ENCODE measurements around the gene ROBO3. TPM values are rescaled to one million over a fixed set of nuclear protein-coding genes. Genes with fewer than 3 reads are reported as not detected.
A peak's percentile ranks its signal among the peaks of the same experiment; 100 is the strongest.

ROBO3 gene
- total RNA-seq, 1 donor from 2014 or later, result 5.9 TPM

GRCh38 chr11:124865902-124866851, 945 bp downstream of the ROBO3 start:
- peaks cover 6% of the 10 kb centered on the region for H3K4me1 Mint-ChIP-seq (ENCODE audit: low read depth, unreplicated experiment)
- H3K27ac Mint-ChIP-seq (ENCODE audit: unreplicated experiment), result no peak overlapping the region
- peak; percentile 85 for DNase-seq
- H3K27me3 Mint-ChIP-seq (ENCODE audit: unreplicated experiment), result peaks cover 35% of the 10 kb centered on the region
- peaks cover 2% of the 10 kb centered on the region for H3K9me3 Mint-ChIP-seq (ENCODE audit: unreplicated experiment)
- TF ChIP-seq CTCF (IDR thresholded peaks at IDR 0.05; ENCODE audit: partially characterized antibody, unreplicated experiment), result peak; percentile 96
- H3K4me3 Mint-ChIP-seq (ENCODE audit: unreplicated experiment), result peak overlapping the region; percentile 69
- H3K36me3 Mint-ChIP-seq (ENCODE audit: unreplicated experiment), result no peaks in the 10 kb centered on the region

- Mint-ChIP-seq H3K4me1 (ENCODE audit: low read depth, unreplicated experiment) (peaks cover 6% of the 10 kb centered on the region), H3K4me3 (ENCODE audit: unreplicated experiment) (peak overlapping the region; percentile 26), H3K27me3 (ENCODE audit: unreplicated experiment) (peaks cover 35% of the 10 kb centered on the region), H3K9me3 (ENCODE audit: unreplicated experiment) (no peaks in the 10 kb centered on the region), H3K27ac (ENCODE audit: unreplicated experiment) (no peak overlapping the region), H3K36me3 (ENCODE audit: unreplicated experiment) (no peaks in the 10 kb centered on the region)
- TF ChIP-seq CTCF (IDR thresholded peaks at IDR 0.05; ENCODE audit: partially characterized antibody, unreplicated experiment), result peak; percentile 58
- DNase-seq, result peak; percentile 54
Observed at GRCh38 chr11:124867700-124868099, 2.5 kb downstream of the ROBO3 start.

- no peak for TF ChIP-seq CTCF (IDR thresholded peaks at IDR 0.05; ENCODE audit: partially characterized antibody, unreplicated experiment)
- Mint-ChIP-seq H3K36me3 (ENCODE audit: unreplicated experiment) (no peaks in the 10 kb centered on the region), H3K4me3 (ENCODE audit: unreplicated experiment) (no peak overlapping the region), H3K27me3 (ENCODE audit: unreplicated experiment) (peaks cover 34% of the 10 kb centered on the region), H3K4me1 (ENCODE audit: low read depth, unreplicated experiment) (peaks cover 6% of the 10 kb centered on the region), H3K27ac (ENCODE audit: unreplicated experiment) (no peak overlapping the region), H3K9me3 (ENCODE audit: unreplicated experiment) (no peaks in the 10 kb centered on the region)
- no peak for DNase-seq
Observed at GRCh38 chr11:124868331-124869274, 3.4 kb downstream of the ROBO3 start.

GRCh38 chr11:124869331-124869730, 4.1 kb downstream of the ROBO3 start:
- peak overlapping the region; percentile 5 for H3K4me3 Mint-ChIP-seq (ENCODE audit: unreplicated experiment)
- no peaks in the 10 kb centered on the region for H3K9me3 Mint-ChIP-seq (ENCODE audit: unreplicated experiment)
- H3K4me1 Mint-ChIP-seq (ENCODE audit: low read depth, unreplicated experiment), result peaks cover 12% of the 10 kb centered on the region
- no peaks in the 10 kb centered on the region for H3K36me3 Mint-ChIP-seq (ENCODE audit: unreplicated experiment)
- H3K27me3 Mint-ChIP-seq (ENCODE audit: unreplicated experiment), result peaks cover 35% of the 10 kb centered on the region
- no peak for TF ChIP-seq CTCF (IDR thresholded peaks at IDR 0.05; ENCODE audit: partially characterized antibody, unreplicated experiment)
- no peak for DNase-seq
- no peak overlapping the region for H3K27ac Mint-ChIP-seq (ENCODE audit: unreplicated experiment)

Data from glutamatergic neuron (in vitro differentiated cells).